K562 (cell line): ENCODE measurements around the gene HYOU1. TPM values are rescaled to one million over a fixed set of nuclear protein-coding genes. Genes with fewer than 3 reads are reported as not detected.

Source experiments
- ADNP ChIP-seq: fragments of 200-800 bp; sonication (Bioruptor generic); IDR thresholded peaks from 2 replicates; pipeline ENCODE4 v1.6.1; 2016; ENCODE audit warnings: missing genetic modification characterization, missing compliant biosample characterization
- ATF7 ChIP-seq: fragments of 450-650 bp; IDR thresholded peaks from 2 replicates; pipeline ENCODE4 v1.7.1; 2014; ENCODE audit warnings: mild to moderate bottlenecking, moderate library complexity
- DLX4 ChIP-seq: fragments of 250-450 bp; sonication (Bioruptor Pico); IDR thresholded peaks from 2 replicates; pipeline ENCODE4 v1.6.1; 2021; ENCODE audit warnings: mild to moderate bottlenecking
- E2F5 ChIP-seq: sonication (generic); formaldehyde crosslinking; IDR thresholded peaks from 2 replicates; pipeline ENCODE4 v1.8.0; 2022; ENCODE audit warnings: mild to moderate bottlenecking, missing genetic modification reagents
- FIP1L1 ChIP-seq: fragments of 200-400 bp; formaldehyde crosslinking; IDR thresholded peaks from 2 replicates; pipeline ENCODE4 v1.6.1; 2018; ENCODE audit warnings: mild to moderate bottlenecking, low read depth, low read length; ENCODE audit not compliant: poor library complexity, severe bottlenecking
- MBD1 ChIP-seq: fragments of 250-450 bp; sonication (Bioruptor Pico); IDR thresholded peaks from 2 replicates; pipeline ENCODE4 v1.8.0; 2022; ENCODE audit warnings: inconsistent platforms
- MCM3 ChIP-seq: fragments of 450-650 bp; IDR thresholded peaks from 2 replicates; pipeline ENCODE4 v1.6.1; 2016
- NEUROD1 ChIP-seq: fragments of 150-350 bp; IDR thresholded peaks from 2 replicates; pipeline ENCODE4 v1.6.1; 2014; ENCODE audit warnings: borderline replicate concordance, low read length, low read depth; ENCODE audit not compliant: partially characterized antibody
- POLR2A ChIP-seq: fragments of 450-650 bp; conservative IDR thresholded peaks from 2 replicates; pipeline ENCODE4 v1.6.1; 2016
- POLR2B ChIP-seq: fragments of 450-650 bp; IDR thresholded peaks from 2 replicates; pipeline ENCODE4 v1.6.1; 2018; ENCODE audit warnings: low read depth; ENCODE audit not compliant: partially characterized antibody
- POLR2G ChIP-seq: fragments of 200-400 bp; formaldehyde crosslinking; IDR thresholded peaks from 2 replicates; pipeline ENCODE4 v1.6.1; 2017; ENCODE audit warnings: low read depth, mild to moderate bottlenecking, antibody characterized with exemption, low read length, moderate library complexity
- SIN3A ChIP-seq, 2 experiments: fragments of 150-350 bp in 1 of 2; IDR thresholded peaks; 2 replicates each; pipeline ENCODE4 v1.6.1; 2011 to 2016; ENCODE audit warnings: borderline replicate concordance in 2 of 2, low read depth in 2 of 2, low read length in 2 of 2, mild to moderate bottlenecking in 2 of 2, moderate library complexity in 2 of 2; ENCODE audit not compliant: control insufficient read depth in 1 of 2
- SP2 ChIP-seq: IDR thresholded peaks from 2 replicates; pipeline ENCODE4 v1.6.1; 2011; ENCODE audit warnings: mild to moderate bottlenecking, low read depth, low read length, moderate library complexity; ENCODE audit not compliant: poor library complexity, severe bottlenecking; ENCODE audit errors: extremely low read depth
- TCF7L2 ChIP-seq: fragments of 150-350 bp; IDR thresholded peaks from 2 replicates; pipeline ENCODE4 v1.6.1; 2016; ENCODE audit warnings: low read depth, mild to moderate bottlenecking, low read length, moderate library complexity
- THRAP3 ChIP-seq: fragments of 450-650 bp; IDR thresholded peaks from 2 replicates; pipeline ENCODE4 v1.6.1; 2016; ENCODE audit warnings: mild to moderate bottlenecking, inconsistent platforms, borderline replicate concordance
- THRB ChIP-seq: fragments of 450-650 bp; formaldehyde crosslinking; conservative IDR thresholded peaks from 2 replicates; pipeline ENCODE4 v1.4.0; 2022; ENCODE audit warnings: mild to moderate bottlenecking, missing genetic modification characterization
- U2AF2 ChIP-seq: fragments of 200-400 bp; formaldehyde crosslinking; optimal IDR thresholded peaks from 2 replicates; pipeline ENCODE3; 2017; ENCODE audit warnings: low read depth, mild to moderate bottlenecking, low read length
- ZBTB9 ChIP-seq: fragments of 450-650 bp; formaldehyde crosslinking; IDR thresholded peaks from 2 replicates; pipeline ENCODE4 v1.4.0; 2020; ENCODE audit warnings: mild to moderate bottlenecking, moderate library complexity
- ZNF408 ChIP-seq: fragments of 250-450 bp; sonication (Bioruptor Pico); IDR thresholded peaks from 2 replicates; pipeline ENCODE4 v1.4.0; 2020; ENCODE audit warnings: low read depth, mild to moderate bottlenecking, moderate library complexity
- ZNF639 ChIP-seq, 2 experiments: fragments of 200-800 bp in 1 of 2; sonication (Bioruptor generic) in 1 of 2; sonication (generic) in 1 of 2; formaldehyde crosslinking in 1 of 2; IDR thresholded peaks in 1 of 2; conservative IDR thresholded peaks in 1 of 2; 2 replicates each; pipeline versions ENCODE4 v1.5.0 to v1.6.1; 2016 to 2020; ENCODE audit warnings: missing compliant biosample characterization in 1 of 2, missing genetic modification characterization in 1 of 2, missing genetic modification reagents in 1 of 2
- polyA plus RNA-seq, 8 experiments: library from polyadenylated mRNA; depleted of rRNA in 4 of 8; stranded (reverse) in 5 of 8; unstranded in 3 of 8; fragments of >200 nt; fragmentation: Nextera tagmentation in 2 of 8; fragmentation: Illumina TruSeq in 1 of 8; extraction: Ambion mirVana in 2 of 8; extraction: Trizol in 1 of 8; gene quantifications; 2 replicates each; pipeline versions ENCODE4 v1.2.1 to v1.2.3, GENCODE V29; 2011 to 2014; ENCODE audit warnings: inconsistent platforms in 1 of 8, missing spikeins in 1 of 8
- total RNA-seq, 7 experiments: library from RNA; depleted of rRNA in 6 of 7; stranded (reverse); fragments of >200 nt in 6 of 7; fragmentation: Illumina TruSeq in 2 of 7; extraction: Trizol in 2 of 7; gene quantifications; 2 replicates each; pipeline versions ENCODE4 v1.2.1 to v1.2.3, GENCODE V29; 2011 to 2021; ENCODE audit warnings: low replicate concordance in 1 of 7

Gene HYOU1
- total and polyA plus RNA-seq, 9 of the 15 experiments (the other 6 are each of a cell fraction or from before 2014, with no cell fraction given), result 19.5 to 197 (median 128) TPM

- TF ChIP-seq U2AF2, result no peak
- no peak for TF ChIP-seq SP2
- TF ChIP-seq POLR2A, result peak; percentile 5
- TF ChIP-seq ATF7, result no peak
- no peak for TF ChIP-seq THRAP3
- peak in 1 of 2 experiments; percentile 13; a peak in 1 of 4 replicates for TF ChIP-seq SIN3A (IDR thresholded peaks at IDR 0.05; ENCODE audit: borderline replicate concordance in 2 of 2, control insufficient read depth in 1 of 2, low read depth in 2 of 2, low read length in 2 of 2)
- no peak for TF ChIP-seq ZNF408 (CRISPR knock-in tag)
- TF ChIP-seq TCF7L2, result no peak
- peak; percentile 25 for TF ChIP-seq POLR2B
- TF ChIP-seq ZBTB9 (CRISPR knock-in tag), result no peak
- no peak for TF ChIP-seq ZNF639 (CRISPR knock-in tag; conservative IDR thresholded peaks at IDR 0.05 in 1 of 2, IDR thresholded peaks at IDR 0.05 in 1 of 2)
- TF ChIP-seq MBD1 (CRISPR knock-in tag), result no peak
- TF ChIP-seq NEUROD1, result no peak
- TF ChIP-seq POLR2G, result peak; percentile 47; the same call in 1 of the 2 replicates
- TF ChIP-seq E2F5 (CRISPR knock-in tag), result no peak
- TF ChIP-seq DLX4 (CRISPR knock-in tag), result no peak
- no peak for TF ChIP-seq ADNP (tag)
- TF ChIP-seq MCM3, result no peak
- no peak for TF ChIP-seq FIP1L1
- no peak for TF ChIP-seq THRB (CRISPR knock-in tag)
These were observed 40.6 kb downstream of the HYOU1 start (continued) for GRCh38 chr11:119016216-119017009.
